Heart right ventricle (tissue), 16 donors: Measurements from ENCODE around the gene PVALEF. TPM values are rescaled to one million over a fixed set of nuclear protein-coding genes. Genes with fewer than 3 reads are reported as not detected.
A peak's percentile ranks its signal among the peaks of the same experiment; 100 is the strongest.

Experiments
- ATAC-seq, 8 donors: fragments of 200-7000 bp; cut with Tn5 transposase; one replicate each; pipeline ENCODE4 v1.9.1; 2020; ENCODE audit warnings: mild to moderate bottlenecking in 8 of 8, moderate library complexity in 8 of 8, moderate number of reproducible peaks in 1 of 8
- DNase-seq, 2 donors: peaks; one replicate each; pipeline ENCODE4 v3.0.0-alpha.2; 2020
- H3K27ac ChIP-seq, 10 donors: fragments of 200-600 bp; sonication (generic) in 2 of 10; one replicate each; pipeline versions ENCODE4 v1.5.0 to v1.8.0; 2020 to 2022; ENCODE audit warnings: mild to moderate bottlenecking in 3 of 10
- H3K27me3 ChIP-seq, 7 donors: fragments of 200-600 bp; one replicate each; pipeline ENCODE4 v1.8.0; 2021 to 2022; ENCODE audit warnings: mild to moderate bottlenecking in 2 of 7
- H3K36me3 ChIP-seq, 9 donors: fragments of 200-600 bp; sonication (generic) in 1 of 9; one replicate each; pipeline versions ENCODE4 v1.5.0 to v1.8.0; 2020 to 2022; ENCODE audit warnings: mild to moderate bottlenecking in 2 of 9
- H3K4me1 ChIP-seq, 9 donors: fragments of 200-600 bp; sonication (generic) in 1 of 9; one replicate each; pipeline versions ENCODE4 v1.5.0 to v1.8.0; 2020 to 2022; ENCODE audit warnings: mild to moderate bottlenecking in 4 of 9
- H3K4me3 ChIP-seq, 10 donors: fragments of 200-600 bp; sonication (generic) in 2 of 10; one replicate each; pipeline versions ENCODE4 v1.5.0 to v1.8.0; 2020 to 2022; ENCODE audit warnings: mild to moderate bottlenecking in 7 of 10, moderate library complexity in 2 of 10
- H3K9me3 ChIP-seq, 11 donors: fragments of 200-600 bp in 10 of 11; sonication (generic) in 2 of 11; one replicate each; pipeline versions ENCODE4 v1.5.0 to v1.8.0; 2013 to 2022; ENCODE audit warnings: mild to moderate bottlenecking in 2 of 11, control low read depth in 1 of 11, moderate library complexity in 1 of 11
- WGBS, 2 donors: extraction: QIAGEN DNeasy Blood & Tissue Kit; methylation state at CpG; one replicate each; pipeline ENCODE4 v1.1.7; 2013; ENCODE audit warnings: inconsistent platforms in 1 of 2; 5-methylcytosine and 5-hydroxymethylcytosine counted together
- intact Hi-C, 10 donors: fragments of 100-400 bp; cut with DNase I; formaldehyde crosslinking; loops; one replicate each; pipeline versions ENCODE4 v1.11.1 to v1.14.2; 2022
- polyA plus RNA-seq, 2 donors: library from polyadenylated mRNA; stranded (reverse); fragments of 200-250 nt; gene quantifications; one replicate each; pipeline ENCODE4 v1.2.3, GENCODE V29; 2013
- total RNA-seq, 10 donors: library from RNA; stranded (reverse); fragmentation: NEBNext Ultra II Directional in 3 of 10; extraction: Animal tissue kit (Norgen Biotek cat#: 25700) in 3 of 10; gene quantifications; one replicate each; pipeline versions ENCODE4 v1.2.1 to v1.2.4, GENCODE V29; 2021 to 2023
- TF ChIP-seq, protein P1 (sequence below), 9 donors: fragments of 200-600 bp; sonication (generic) in 2 of 9; IDR thresholded peaks; one replicate each; pipeline versions ENCODE4 v1.5.0 to v1.8.0; 2021 to 2022; ENCODE audit warnings: antibody characterized with exemption in 9 of 9, mild to moderate bottlenecking in 5 of 9, moderate library complexity in 1 of 9
- donor health status: Arrhythmogenic right ventricular cardiomyopathy.
- donor health status: ischemic (EF 13 %, LVEDD 7.1; RV severe dilation, severe dysfunction).
- donor health status: healthy with polysubstance abuse.
- donor health status: DM: no; HTN: yes; CAD: no.
- donor health status: DM: no; HTN: no; CAD: no.
- donor health status: ischemic (EF 25% LVEDD 6.9; RV normal size, moderate dysfunction).
- donor health status: ischemic (EF 25% LVEDD 5.7; RV mildly dilated, moderate dysfunction).
- donor health status: healthy.
- donor health status: DM: yes; HTN: yes; CAD: no.
- donor health status: Ischemic cardiomyopathy.
- donor health status: ischemic (EF 35%, LVEDD 5.7; RV mildly dilated, moderate dysfunction).
- donor health status: nonischemic (EF 11% LVEDD 7.7; RV severe dilation, severe dysfunction).
- donor health status: DM: yes; HTN: yes; CAD: no.
- donor health status: PGD.
- donor health status: ischemic (EF 29% LVEDD 5.4; RV normal size, mild dysfunction).
- donor health status: nonischemic (EF 23%, LVEDD 6.1; RV moderate dilation, normal function).

The PVALEF gene
- total and polyA plus RNA-seq, 12 donors = not detected

- intact Hi-C loops = no loop called here
- DNase-seq = no peak
Measured at GRCh38 chr17:81156866-81157805, 8.2 kb upstream of the PVALEF start.

DNA sequence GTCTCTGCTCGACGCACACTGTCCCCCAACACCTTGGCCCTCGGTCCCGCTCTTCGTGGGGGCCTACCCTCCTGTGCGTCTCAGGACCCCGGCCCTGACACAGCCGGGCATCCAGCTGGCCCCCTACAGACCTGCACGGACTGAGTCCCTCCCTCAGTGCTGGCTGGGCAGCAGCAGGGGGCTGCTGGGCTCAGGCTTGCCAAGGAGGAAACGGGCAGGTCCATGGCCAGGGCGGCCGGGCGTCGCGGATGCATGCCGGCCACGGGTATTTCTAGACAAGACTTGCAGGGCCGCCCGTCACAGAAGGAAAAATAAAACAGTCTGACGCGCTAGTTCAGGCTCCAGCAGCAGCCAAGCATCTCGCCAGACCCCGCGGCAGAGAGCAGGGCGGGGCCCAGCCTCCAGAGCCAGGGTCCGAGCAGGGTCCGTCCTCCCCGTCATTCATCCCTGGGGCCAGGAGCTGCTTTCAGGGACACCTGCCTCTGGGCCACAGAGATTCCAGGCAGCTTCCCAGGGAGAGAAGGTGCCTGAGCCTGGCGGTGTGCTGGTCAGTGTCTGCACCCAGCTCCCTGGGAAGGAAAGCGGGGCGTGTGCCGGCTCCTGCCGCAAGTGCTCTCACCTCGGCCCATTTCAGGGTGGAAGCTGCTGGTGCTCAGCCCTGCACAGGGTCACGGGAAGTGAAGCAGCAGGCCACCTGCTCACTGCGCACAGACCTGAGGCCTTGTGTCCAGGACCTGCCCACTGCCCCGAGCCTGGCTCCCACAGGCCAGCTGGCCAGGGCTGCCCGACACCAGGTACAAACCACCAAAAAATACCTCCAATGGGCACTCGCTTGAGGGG, 7.2 kb upstream of the PVALEF start:
- Histone ChIP-seq H3K9me3 (no peaks in the 10 kb centered on the region), H3K27ac (no peak overlapping the region), H3K4me1 (peaks cover 0 to 31% (median 12%) of the 10 kb centered on the region in 9 donors), H3K36me3 (no peaks in the 10 kb centered on the region), H3K4me3 (no peak overlapping the region), H3K27me3 (no peaks in the 10 kb centered on the region)
- no peak for ATAC-seq
- intact Hi-C loops = no loop called here
- TF ChIP-seq, protein P1, sequence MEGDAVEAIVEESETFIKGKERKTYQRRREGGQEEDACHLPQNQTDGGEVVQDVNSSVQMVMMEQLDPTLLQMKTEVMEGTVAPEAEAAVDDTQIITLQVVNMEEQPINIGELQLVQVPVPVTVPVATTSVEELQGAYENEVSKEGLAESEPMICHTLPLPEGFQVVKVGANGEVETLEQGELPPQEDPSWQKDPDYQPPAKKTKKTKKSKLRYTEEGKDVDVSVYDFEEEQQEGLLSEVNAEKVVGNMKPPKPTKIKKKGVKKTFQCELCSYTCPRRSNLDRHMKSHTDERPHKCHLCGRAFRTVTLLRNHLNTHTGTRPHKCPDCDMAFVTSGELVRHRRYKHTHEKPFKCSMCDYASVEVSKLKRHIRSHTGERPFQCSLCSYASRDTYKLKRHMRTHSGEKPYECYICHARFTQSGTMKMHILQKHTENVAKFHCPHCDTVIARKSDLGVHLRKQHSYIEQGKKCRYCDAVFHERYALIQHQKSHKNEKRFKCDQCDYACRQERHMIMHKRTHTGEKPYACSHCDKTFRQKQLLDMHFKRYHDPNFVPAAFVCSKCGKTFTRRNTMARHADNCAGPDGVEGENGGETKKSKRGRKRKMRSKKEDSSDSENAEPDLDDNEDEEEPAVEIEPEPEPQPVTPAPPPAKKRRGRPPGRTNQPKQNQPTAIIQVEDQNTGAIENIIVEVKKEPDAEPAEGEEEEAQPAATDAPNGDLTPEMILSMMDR (IDR thresholded peaks at IDR 0.05) = no peak
- no peak for DNase-seq
- 88 to 93% methylated on average over 39 of the region's 39 CpGs for WGBS, 2 donors

More at GRCh38 chr17:81156866-81157805, 8.2 kb upstream of the PVALEF start:
- no peak overlapping the region for H3K27ac ChIP-seq
- TF ChIP-seq, protein P1 (IDR thresholded peaks at IDR 0.05) = no peak
- no peaks in the 10 kb centered on the region for H3K36me3 ChIP-seq
- 91 to 95% methylated on average over 38 of the region's 38 CpGs for WGBS, 2 donors
- ATAC-seq = no peak
- H3K9me3 ChIP-seq = no peaks in the 10 kb centered on the region
- H3K4me1 ChIP-seq = peaks cover 0 to 41% (median 12%) of the 10 kb centered on the region in 9 donors
- H3K4me3 ChIP-seq = no peak overlapping the region
- H3K27me3 ChIP-seq = no peaks in the 10 kb centered on the region

- TF ChIP-seq, protein P1 (IDR thresholded peaks at IDR 0.05) = no peak
- no peak for DNase-seq
Measured at GRCh38 chr17:81158688-81159590, 6.4 kb upstream of the PVALEF start.

More at GRCh38 chr17:81158688-81159590, 6.4 kb upstream of the PVALEF start:
- intact Hi-C loops = no loop called here
- H3K4me1 ChIP-seq = peaks cover 0 to 23% (median 12%) of the 10 kb centered on the region in 9 donors
- WGBS, 2 donors = 91% methylated on average over 43 of the region's 43 CpGs
- no peaks in the 10 kb centered on the region for H3K36me3 ChIP-seq
- peak overlapping the region in 3 of 10 donors; percentile 57 to 61 (median 58) for H3K4me3 ChIP-seq
- no peaks in the 10 kb centered on the region for H3K9me3 ChIP-seq
- peaks cover 0 to 7% (median 0%) of the 10 kb centered on the region in 7 donors for H3K27me3 ChIP-seq
- H3K27ac ChIP-seq = no peak overlapping the region
- ATAC-seq = no peak
